KG1 (cell line): ENCODE results near the gene CHST14.
"Not testable (repeated sequence)": the region's sequence is repeated elsewhere in the genome, so short reads cannot be mapped to it uniquely, and the experiment has no call there.

Experiments
- DNase-seq: peaks from one replicate; lab custom pipeline; 2025; lab: John Stamatoyannopoulos, UW

CHST14 gene

DNA sequence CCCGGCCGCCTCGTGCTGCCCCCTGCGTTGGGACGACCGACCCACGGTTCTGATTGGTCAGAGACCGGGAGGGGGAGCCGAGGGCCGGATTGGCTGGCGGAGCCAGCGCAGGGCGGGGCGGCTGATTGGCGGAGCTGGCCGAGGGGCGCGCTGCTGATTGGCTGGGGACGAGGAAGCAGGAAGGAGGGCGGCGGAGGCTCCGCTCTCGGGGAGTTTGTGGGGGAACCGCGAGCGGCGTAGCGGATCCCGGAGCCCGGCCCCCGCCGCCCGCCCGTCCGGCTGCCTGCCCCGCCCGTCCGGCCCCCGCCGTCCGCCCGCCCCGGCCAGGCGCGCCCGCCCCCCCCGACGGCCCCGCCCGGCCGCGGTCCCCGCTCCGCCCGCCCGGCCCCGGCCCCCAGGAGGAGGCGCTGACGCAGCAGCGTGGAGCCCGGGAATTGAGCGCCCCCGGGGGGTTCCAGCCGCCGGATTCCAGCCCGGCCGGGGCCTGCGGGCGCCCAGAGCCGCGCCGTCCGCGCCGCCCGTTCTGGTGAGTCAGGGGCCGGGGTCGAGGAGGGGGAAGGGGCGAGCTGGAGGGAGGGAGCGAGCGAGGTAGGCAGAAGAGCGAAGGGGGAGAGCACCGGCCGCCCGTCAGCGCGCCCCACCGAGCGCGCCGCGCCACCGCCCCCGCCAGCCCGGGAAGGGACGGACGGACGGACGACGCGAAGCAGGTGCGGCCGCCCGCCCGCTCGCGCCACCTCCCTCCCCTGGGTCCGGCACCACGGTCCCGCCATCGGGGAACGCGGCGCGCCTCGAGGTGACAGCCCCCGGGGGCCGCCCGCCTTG lies 29.8 kb upstream of the CHST14 start, which contains the start of gene BAHD1:
Gene BAHD1, plus strand, starts transcription at position 211 of the 822 bp plus-strand sequence. CDS start 17,512 bp downstream, outside the sequence.
- DNase-seq: peak; percentile 83

DNA sequence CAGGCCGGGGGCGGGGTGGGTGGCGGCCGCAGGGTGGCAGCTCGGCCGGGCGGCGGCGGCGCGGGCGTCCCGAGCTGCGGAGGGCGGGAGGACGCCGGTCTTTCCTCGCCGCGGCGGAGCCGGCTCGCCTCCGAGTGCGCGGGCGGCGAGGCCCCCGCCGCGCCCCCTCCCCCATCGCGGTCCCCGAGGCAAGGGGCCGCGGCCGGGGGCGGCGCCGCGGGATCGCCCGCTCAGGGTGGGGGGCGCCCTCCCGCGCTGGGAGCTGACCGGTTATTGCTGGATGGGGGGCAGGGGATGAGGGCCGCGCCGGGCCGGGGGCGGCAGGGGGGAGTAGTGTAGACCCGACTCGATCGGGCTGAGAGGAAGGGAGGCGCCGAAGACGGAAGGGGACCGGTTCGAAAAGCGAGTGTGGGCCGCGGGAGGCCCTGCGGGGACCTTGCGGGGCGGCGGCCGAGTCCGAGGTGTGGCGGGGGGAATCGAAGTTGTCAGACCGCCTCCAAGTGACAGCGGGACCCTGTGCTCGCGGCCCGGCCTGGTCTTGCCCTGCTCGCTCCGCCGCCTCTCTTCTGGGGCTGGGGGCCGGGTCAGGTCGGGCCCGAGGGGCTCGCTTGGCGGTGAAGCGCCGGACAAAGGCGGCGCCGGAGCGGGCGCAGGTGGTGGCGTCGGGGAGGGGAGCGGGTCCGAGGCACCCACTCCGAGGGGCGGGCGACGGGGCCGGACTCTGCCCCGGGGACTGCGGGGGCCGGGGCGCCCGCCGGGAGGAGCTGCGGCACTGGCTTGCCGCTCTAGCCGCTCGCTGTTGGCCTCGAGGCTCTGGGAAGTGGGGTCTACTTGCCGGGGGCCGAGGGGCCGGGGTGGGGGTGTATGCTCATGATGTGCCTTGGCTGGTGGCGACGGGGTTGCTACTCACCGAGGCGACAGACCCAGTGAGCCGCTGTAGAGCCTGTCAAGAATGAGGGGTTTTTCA lies 28.9 kb upstream of the CHST14 start:
- no peak for DNase-seq

DNA sequence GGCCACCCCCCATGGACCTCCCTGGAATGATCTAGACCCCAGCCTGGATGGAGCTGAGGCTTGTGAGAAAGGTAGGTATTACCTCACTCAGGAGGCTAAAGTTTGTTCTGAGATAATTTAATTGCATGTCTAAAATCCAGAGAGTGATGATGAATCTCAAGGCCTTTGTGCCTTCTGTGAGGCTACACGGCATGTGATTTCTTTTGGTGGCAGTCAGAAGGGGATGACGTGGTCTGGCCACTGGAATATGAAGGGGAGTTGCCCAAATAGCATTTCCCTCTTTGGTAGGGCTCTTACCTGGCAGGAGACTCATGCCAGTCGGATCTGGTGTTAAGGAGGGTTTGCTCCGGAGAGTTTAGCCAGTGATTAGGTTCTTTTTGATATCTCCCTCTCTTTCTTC lies 27.5 kb upstream of the CHST14 start:
- DNase-seq: no peak

DNA sequence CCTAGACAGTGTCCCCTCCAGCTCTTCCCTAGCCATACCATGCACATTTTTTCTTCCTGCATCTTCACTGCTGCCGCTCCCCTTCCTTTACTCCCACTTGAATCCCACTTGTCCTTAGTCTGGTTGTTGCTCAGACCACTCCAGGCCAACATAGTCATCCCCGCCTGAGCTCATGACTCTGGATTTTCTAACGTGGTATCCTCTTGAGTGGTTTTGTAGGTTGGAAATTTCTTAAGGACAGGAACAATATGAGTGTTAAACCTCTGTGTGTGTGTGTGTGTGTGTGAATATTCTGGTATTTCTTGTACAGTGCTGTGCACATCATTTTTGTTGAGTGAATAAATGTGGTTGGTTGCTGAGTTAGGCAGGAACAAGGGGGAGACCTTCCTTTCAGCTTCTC lies 26.9 kb upstream of the CHST14 start:
- DNase-seq: no peak

DNA sequence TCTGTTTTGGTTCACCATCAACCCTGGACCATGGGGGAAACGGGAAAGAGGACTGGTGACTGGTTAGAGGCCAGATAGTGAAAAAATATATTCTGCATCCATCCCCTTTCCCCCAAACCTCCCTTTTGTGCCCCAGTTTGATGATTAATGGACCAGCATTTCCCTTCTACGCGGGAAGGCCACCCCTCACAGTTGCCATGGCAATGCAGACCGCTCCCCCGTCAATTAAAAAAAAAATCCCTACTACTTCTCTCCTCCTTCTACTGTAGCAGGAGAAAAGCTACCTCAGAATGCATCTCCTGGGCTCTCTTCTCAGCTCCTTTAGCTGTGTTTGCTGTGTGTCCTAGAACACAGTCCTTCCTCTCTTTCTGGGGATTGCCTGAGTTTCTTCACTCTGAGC lies 26.0 kb upstream of the CHST14 start:
- no peak for DNase-seq

DNA sequence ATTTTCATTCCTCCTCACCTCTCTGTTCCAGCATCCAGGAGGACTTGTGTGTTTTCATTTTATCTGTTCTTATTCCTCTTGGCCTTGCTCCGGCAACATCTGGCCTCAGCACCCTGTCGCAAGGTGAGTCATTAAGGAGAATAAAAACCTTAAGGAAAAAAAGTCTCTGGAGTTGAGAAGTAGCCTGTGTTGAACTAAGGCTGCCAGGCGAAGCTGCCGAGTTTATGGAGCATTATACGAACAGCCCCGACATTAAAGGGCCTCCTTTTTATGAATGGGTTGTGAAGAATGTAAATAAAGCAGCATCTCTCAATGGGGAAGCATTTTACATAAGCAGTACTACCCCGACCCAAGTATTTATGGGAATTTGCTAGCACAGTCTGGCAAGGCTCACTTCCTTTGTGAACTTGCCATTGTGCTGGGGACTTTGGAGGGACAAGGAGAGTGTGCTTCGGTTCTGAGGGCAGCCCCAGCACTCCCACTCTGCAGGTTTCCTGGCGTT lies 25.3 kb upstream of the CHST14 start:
- DNase-seq: no peak

DNA sequence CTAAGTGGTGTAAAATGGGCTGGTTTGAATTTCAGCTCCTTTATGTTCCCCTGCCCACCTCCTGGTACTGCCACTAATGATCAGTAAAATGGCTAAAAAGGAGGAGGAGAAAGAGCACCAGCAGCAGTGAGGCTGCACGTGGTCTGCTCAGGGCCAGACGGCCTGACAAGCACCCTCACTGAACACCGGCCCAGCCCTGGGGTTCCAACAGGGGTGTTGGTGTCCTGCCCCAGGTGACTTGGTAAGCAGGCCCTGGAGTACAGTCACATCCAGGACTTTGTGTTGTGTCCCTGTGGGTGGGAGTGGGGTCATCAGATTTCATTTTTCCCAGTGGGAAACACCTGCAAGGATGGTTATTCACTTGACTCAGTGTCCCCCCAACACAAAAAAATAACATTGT lies 24.6 kb upstream of the CHST14 start:
- no peak for DNase-seq

DNA sequence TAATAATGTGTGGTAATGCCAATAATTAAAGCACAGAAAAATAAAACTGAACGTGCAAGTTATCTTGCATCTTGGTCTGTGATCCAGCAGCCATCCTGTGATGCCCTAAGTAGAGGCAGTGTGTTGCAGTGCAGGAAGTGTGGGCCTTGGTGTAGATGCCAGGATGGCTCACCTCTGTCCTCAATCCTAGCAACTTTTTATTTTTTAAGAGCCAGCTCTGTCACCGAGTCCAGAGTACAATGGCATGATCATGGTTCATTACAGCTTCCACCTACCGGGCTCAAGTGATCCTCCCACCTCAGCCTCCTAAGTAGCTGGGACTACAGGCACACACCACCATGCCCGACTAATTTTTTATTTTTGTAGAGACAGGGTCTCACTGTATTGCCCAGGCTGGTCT lies 22.4 kb upstream of the CHST14 start:
- DNase-seq: no peak

DNA sequence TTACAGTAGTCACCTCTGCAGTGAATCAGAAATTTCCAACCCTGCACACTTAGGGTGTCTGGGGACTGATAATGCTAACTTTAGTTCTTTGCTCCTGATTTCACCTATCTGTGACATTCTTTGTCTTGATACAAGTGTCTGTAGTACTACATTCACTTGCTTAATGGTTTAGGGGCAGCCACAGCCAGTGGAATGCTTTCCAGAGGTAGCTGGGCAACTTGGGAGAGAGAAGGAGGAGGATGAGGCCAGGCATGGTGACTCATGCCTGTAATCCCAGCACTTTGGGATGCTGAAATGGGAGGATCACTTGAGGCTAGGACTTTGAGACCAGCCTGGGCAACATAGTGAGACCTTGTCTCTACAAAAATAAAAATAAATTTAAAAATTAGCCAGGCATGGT lies 21.5 kb upstream of the CHST14 start:
- DNase-seq: no peak

DNA sequence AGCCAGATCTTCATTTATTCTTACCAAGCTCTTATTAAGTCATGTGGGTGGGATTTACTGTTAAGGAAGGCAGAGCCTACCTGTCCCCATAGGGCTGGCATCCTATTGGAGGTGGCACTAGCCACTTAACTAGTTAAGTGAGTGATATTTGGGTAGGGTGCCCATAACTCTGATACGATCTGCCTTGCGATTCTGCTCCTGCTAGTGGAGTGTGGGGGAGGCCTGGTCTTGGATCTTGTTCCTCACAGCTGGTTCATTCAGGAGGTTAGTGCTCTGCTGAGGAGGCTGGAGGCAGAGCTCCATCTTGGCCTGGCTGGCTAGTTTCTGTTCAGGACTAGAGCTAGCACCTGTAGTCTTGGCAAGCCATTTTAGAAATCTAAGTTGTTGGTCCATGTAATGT lies 20.7 kb upstream of the CHST14 start:
- no peak for DNase-seq

DNA sequence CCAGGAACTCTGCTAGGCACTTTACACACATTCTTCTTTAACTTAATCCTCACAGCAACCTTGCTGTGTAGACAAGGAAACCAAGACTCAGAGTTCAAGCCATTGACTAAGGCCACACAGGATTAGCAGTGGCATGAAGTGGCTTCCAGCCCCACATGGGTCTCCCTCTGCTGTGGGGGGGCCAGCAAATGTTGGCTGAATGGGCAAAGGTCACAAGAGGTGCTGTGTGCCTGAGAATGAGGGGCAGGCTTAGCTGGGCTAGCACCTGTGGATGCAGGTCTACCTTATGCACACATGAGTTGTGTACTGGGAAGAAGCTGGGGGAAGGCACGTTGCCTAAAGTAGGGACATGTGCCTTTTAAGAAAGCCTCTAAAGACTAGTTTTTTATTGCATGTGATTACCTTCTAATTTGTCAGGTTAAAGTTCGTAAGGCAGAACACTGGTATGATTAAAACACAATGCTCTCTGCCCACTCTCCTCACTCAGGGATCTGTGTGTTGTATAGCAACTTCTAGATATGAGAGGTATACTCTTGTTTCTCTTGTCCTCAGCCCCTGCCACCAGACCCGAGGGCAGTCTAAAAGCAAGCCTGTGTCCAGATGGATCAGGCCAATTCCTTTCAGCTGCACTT lies 19.1 kb upstream of the CHST14 start:
- DNase-seq: no peak

DNA sequence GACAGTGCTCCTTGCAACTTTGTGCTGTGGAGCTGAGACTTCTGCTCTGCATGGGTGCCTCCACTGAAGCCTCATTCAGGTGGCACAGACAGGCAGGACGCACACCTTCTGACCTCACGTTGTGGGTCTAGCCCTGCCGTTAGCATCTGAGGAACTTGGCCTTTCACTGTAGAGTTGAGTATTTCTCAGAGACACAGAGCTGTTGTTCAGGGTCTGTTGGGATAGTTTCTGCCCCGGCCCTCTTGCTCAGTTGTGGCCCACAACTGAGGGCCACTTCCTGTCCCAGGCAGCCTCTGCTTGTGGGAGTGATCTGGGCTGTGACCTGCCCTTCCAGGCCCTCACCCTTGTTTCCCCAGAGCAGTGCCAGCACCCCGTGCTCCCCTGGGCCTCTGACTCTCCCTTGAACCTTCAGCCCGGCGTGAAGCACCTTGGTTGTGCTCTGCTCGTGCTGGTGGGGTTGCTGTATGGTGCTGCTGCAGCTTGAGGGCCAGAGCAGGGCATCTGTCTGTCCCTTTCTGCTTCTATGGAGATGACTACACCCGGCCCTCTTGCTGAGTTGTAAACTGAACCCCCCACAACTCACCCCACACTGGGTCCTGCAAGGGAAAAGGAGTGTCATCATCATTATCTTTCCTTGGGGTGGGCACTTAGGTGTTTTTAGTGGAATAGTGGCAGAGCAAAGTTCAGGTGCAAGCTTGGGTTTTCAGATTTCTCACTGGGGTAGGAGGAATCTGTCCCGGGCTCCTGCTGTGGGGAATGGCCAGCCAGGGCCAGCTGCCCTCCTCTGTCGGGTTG lies 18.3 kb upstream of the CHST14 start:
- no peak for DNase-seq

DNA sequence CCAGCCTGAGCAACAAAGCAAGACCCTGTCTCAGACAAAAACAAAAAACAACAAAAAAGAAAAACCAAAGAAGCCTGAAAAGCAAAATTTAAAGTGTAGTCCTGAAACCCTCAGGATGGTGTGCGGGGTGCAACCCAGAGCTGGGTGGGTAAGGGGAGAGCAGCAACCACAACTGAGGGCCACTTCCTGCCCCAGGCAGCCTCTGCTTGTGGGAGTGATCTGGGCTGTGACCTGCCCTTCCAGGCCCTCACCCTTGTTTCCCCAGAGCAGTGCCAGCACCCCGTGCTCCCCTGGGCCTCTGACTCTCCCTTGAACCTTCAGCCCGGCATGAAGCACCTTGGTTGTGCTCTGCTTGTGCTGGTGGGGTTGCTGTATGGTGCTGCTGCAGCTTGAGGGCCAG lies 16.8 kb upstream of the CHST14 start:
- not testable (repeated sequence) for DNase-seq

DNA sequence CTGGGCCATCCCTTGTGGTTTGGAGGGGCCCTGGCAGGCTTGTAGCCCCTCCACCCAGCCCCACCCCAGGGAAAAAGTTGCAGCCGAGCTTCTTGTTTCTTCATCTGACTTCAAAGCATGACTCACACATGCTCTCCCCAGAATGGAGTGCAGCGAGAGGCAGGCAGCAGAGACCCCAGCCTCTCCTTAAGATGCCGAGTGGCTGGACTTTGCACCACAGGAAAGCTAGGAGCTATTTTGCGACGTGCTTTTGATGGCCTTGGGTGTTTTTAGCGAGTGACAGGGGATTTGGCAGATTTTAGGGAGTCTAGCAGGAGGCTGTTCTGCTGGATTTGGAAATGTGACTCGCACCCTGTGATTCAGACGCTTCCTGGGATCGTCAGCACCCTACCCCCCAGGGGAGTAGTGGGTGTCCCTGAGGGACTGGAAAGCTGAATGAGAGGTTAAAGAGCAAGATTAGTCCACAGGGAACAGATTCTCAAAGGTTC lies 15.8 kb upstream of the CHST14 start:
- no peak for DNase-seq

DNA sequence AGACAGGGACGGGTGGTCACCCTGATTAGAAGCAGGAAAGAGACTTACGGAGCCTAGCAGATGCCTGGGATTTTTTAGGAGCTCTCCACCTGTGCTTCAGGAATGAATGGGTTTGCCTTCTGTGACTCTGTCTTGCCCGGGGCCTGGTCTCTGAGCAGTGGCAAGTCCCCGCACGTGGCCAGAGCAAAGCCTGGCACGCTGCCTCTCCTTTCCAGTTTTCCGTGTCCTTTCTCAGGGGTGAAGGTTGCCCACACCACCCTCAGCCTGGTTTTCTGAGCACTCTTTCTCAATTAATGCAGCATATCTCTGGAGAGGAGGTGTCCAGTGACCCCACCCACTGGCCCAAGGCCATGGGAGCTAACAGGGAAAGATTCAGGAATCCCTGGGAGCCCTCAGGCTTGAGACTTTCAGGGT lies 14.5 kb upstream of the CHST14 start:
- DNase-seq: no peak

DNA sequence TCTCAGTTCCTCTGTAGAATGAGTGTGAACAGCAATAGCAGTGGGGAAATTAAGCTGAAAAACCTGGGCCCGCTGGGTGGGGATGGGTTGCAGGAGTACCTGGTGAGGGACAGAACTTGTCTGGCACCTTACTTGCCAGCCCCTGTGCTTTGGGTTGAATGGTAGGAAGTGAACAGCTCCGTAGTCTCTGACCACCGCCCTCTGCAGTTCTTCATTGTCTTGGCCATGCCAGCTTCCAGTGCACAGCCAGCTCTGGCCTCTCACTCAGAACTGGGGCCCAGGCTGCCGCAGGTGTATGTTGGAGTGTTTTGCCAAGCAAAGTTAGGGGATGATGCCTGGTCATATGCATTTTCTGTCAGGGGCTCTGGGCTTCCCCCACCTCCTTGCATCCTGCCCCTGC lies 14.0 kb upstream of the CHST14 start:
- no peak for DNase-seq

DNA sequence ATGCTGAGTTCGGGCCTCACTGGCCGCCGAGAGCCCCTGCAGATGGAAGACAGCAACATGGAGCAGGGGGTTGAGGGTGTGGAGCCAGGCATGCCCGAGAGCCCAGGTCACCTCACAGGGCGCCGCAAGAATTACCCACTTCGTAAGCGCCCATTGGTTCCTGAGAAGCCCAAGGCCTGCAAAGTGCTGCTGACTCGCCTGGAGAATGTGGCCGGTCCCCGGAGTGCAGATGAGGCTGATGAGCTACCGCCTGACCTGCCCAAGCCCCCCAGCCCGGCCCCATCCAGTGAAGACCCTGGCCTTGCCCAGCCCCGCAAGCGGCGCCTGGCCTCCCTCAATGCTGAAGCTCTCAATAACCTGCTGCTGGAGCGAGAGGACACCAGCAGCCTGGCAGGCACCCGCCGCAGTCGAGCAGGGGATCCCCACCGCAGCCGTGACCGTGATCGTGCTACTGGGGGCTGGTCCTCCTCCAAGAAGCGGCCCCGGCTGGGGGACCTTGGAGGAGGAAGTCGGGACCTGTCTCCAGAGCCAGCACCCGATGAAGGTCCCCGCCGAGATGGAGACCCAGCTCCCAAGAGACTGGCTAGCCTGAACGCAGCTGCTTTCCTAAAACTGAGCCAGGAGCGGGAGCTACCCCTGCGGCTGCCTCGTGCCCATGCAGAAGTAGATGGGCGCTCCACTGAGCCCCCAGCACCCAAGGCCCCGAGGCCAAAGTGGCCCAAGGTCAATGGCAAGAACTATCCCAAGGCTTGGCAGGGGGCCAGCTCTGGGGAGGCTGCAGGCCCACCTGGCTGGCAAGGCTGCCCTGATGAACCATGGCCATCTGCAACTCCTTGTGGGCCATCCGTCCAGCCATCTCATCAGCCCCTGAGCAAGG lies 12.1 kb upstream of the CHST14 start:
- DNase-seq: no peak

DNA sequence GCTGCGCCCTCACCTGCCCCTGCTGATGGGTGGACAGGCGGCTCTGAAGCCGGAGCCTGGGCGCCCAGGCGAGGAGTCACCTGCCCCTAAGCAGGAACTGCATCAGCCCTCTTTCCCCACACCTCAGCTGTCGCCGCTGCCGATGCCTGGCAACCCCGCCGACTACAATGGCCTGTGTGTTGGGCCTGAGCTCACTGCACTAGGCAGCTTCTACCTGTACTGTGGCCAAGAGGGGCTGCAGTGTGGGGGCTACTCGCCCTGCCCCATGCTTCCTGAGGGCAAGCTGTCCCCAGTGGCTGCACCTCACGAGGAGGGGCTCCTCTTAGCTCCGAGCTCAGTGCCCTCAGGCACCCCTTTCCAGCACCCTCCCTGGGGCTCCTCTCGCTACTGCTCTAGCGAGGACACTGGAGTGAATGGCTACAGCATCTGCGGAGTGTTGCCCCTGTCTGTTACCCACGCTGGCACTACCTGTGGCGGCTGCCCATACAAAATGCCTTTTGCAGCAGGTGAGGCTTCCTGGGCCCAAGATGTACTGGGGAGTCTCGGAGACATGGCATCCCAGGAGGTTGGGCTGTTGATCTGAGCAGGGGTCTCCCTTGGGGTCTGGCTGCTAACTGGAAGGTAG lies 11.3 kb upstream of the CHST14 start:
- DNase-seq: no peak

DNA sequence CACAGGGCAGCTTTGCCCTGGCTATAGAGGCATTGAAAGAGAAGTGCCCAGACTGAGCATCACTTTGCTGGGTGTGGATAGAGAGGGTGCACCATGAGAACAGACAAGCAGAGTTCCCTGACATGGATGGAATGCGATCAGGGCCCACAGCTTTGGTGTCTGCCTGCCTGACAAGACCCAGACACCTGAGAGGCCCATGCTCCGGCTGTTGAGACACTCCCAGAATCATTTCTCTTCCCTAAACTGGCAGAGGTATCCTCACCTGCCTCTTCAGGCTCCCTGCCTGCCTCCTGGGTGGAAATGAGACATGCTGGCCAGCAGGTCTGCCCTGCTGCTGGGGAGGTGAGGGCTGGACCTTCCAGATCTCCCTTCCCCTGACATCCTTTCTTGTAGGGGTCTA lies 10.4 kb upstream of the CHST14 start:
- no peak for DNase-seq

DNA sequence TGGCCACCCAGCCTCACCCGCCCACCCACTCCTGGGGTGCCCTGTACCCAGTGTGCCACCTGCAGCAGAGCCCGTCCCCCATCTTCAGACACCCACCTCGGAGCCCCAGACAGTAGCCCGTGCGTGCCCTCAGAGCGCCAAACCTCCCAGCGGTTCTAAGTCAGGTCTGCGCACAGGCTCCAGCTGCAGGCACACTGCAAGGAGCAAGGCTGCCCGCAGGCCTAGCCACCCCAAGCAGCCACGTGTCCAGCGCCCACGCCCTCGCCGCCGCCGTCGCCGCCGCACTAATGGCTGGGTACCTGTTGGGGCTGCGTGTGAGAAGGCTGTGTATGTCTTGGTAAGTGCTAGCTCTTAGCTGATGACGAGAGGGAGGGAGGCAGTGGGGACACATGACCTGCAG lies 8.8 kb upstream of the CHST14 start:
- DNase-seq: no peak
